ENCODE data around the gene NAV2. TPM values are rescaled to one million over a fixed set of nuclear protein-coding genes. Genes with fewer than 3 reads are reported as not detected.

Gene NAV2
- total and polyA plus RNA-seq, 11 donors: 7.6 to 46.5 (median 20.2) TPM

DNA sequence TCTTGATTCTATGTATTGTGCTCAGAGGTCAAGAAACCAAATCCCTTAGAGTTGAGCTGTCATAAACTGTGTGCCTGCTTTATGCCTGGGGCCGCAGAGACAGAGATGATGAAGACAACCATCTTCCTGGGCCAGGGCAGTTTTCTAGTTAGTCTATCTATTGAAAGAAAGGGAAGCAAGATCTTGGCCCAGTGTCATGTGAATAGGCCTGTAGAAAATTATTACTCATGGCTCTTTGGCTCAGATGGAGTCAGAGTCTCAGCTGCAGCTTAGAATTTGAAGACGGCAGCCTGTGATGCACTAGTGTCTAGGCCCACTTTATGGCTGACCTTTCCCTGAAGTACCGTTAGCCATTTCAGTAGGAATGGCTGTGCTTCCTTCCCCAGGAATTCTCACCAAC lies 335.6 kb downstream of the NAV2 start:
- intact Hi-C loops (cut with DNase I): loop anchor here in 5 of 10 donors (5.0 to 10.0 kb wide), 4 partner anchors 46 to 96 kb away; no protein-coding TSS in a partner anchor
- 35 to 77% (median 47%) methylated on average over 3 of the region's 3 CpGs for WGBS, 4 donors
- Histone ChIP-seq H3K27me3 (no peaks in the 10 kb centered on the region), H3K36me3 (peaks cover 0 to 38% (median 28%) of the 10 kb centered on the region in 9 donors), H3K9me3 (no peaks in the 10 kb centered on the region), H3K4me3 (peak overlapping the region; percentile 7 to 65 (median 48)), H3K4me1 (peaks cover 0 to 52% (median 15%) of the 10 kb centered on the region in 12 donors), H3K27ac (peak overlapping the region; percentile 69 to 96 (median 88))
- DNase-seq (no peak), ATAC-seq (peak in 2 of 4 donors; percentile 1 to 4)
- TF ChIP-seq, protein P1, sequence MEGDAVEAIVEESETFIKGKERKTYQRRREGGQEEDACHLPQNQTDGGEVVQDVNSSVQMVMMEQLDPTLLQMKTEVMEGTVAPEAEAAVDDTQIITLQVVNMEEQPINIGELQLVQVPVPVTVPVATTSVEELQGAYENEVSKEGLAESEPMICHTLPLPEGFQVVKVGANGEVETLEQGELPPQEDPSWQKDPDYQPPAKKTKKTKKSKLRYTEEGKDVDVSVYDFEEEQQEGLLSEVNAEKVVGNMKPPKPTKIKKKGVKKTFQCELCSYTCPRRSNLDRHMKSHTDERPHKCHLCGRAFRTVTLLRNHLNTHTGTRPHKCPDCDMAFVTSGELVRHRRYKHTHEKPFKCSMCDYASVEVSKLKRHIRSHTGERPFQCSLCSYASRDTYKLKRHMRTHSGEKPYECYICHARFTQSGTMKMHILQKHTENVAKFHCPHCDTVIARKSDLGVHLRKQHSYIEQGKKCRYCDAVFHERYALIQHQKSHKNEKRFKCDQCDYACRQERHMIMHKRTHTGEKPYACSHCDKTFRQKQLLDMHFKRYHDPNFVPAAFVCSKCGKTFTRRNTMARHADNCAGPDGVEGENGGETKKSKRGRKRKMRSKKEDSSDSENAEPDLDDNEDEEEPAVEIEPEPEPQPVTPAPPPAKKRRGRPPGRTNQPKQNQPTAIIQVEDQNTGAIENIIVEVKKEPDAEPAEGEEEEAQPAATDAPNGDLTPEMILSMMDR (IDR thresholded peaks at IDR 0.05): no peak
- no peak for TF ChIP-seq POLR2A (IDR thresholded peaks at IDR 0.05)

DNA sequence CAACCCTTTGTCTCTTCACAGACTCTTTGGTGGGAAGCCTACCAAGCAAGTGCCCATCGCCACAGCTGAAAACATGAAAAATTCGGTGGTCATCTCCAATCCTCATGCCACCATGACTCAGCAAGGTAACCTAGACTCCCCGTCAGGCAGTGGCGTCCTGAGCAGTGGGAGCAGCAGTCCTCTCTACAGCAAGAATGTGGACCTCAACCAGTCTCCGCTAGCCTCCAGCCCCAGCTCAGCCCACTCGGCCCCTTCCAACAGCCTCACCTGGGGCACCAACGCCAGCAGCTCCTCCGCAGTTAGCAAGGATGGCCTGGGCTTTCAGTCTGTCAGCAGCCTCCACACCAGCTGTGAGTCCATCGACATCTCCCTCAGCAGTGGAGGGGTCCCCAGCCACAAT lies 336.1 kb downstream of the NAV2 start:
- peak overlapping the region; percentile 69 to 96 (median 88) for H3K27ac ChIP-seq
- H3K4me1 ChIP-seq: peaks cover 0 to 48% (median 15%) of the 10 kb centered on the region in 12 donors
- DNase-seq (peak in 1 of 5 donors; percentile 33), ATAC-seq (peak; percentile 10 to 47 (median 22))
- TF ChIP-seq, protein P1 (IDR thresholded peaks at IDR 0.05): no peak
- no peak for TF ChIP-seq POLR2A (IDR thresholded peaks at IDR 0.05)
- H3K4me3 ChIP-seq: peak overlapping the region; percentile 7 to 65 (median 48)
- H3K36me3 ChIP-seq: peaks cover 0 to 43% (median 28%) of the 10 kb centered on the region in 9 donors
- intact Hi-C loops (cut with DNase I): loop anchor here in 5 of 10 donors (5.0 to 10.0 kb wide), 4 partner anchors 46 to 96 kb away; no protein-coding TSS in a partner anchor
- H3K9me3 ChIP-seq: no peaks in the 10 kb centered on the region
- H3K27me3 ChIP-seq: no peaks in the 10 kb centered on the region
- 52 to 70% (median 60%) methylated on average over 9 of the region's 9 CpGs for WGBS, 4 donors

DNA sequence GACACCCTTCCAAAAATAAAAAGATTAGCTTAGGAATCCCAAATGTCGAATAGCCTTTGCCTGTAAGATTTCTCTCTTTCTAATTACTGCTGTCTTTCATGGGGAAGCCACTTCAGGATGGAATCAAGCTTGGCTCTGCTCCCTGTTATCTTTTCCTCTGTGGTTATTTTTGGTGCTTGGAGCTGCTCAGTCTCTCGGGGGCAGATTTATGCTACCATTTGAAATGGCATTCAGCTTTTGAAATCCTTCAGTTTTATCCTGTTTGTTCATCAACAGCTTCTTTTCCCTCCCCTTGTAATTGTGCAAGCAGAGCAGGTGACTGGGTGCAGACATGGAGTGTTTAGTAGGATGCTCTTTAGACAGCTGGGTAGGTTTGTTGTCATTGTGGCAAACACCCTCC lies 336.6 kb downstream of the NAV2 start:
- Histone ChIP-seq H3K36me3 (peaks cover 0 to 42% (median 23%) of the 10 kb centered on the region in 9 donors), H3K27ac (peak overlapping the region; percentile 69 to 96 (median 88)), H3K27me3 (no peaks in the 10 kb centered on the region), H3K4me3 (peak overlapping the region; percentile 7 to 65 (median 48)), H3K4me1 (peaks cover 0 to 43% (median 15%) of the 10 kb centered on the region in 12 donors), H3K9me3 (no peaks in the 10 kb centered on the region)
- 6 to 15% (median 12%) methylated on average over 2 of the region's 2 CpGs for WGBS, 4 donors
- ATAC-seq (peak; percentile 56 to 63 (median 61)), DNase-seq (peak in 1 of 5 donors; percentile 31)
- TF ChIP-seq POLR2A (IDR thresholded peaks at IDR 0.05): no peak
- TF ChIP-seq, protein P1 (IDR thresholded peaks at IDR 0.05): no peak
- intact Hi-C loops (cut with DNase I): loop anchor here in 5 of 10 donors (5.0 to 10.0 kb wide), 4 partner anchors 47 to 97 kb away; no protein-coding TSS in a partner anchor

DNA sequence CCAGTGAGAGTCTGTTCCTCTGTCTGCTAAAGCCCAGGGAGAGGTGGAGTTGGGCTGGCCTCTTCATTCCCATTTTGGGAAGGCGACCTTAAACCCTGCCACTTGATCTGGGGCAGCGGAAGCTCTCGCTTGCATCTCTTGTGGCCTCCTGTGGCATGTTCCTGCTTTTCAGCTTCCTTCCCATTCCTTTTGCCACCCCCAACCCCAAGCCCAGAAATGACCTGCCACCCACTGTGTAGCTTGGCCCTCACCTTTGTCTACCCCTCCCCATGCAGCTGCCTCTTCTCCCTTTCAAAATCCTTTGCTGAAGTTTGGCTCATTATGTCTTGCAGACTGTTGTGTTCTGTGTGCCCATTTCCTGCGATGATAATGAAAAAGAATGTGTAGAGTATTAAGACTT lies 337.4 kb downstream of the NAV2 start:
- TF ChIP-seq POLR2A (IDR thresholded peaks at IDR 0.05): no peak
- TF ChIP-seq, protein P1 (IDR thresholded peaks at IDR 0.05): no peak
- DNase-seq (no peak), ATAC-seq (peak in 1 of 4 donors; percentile 8)
- Histone ChIP-seq H3K4me3 (no peak overlapping the region), H3K27me3 (no peaks in the 10 kb centered on the region), H3K27ac (peak overlapping the region in 11 of 12 donors; percentile 69 to 96 (median 89)), H3K4me1 (peaks cover 0 to 41% (median 16%) of the 10 kb centered on the region in 12 donors), H3K36me3 (peaks cover 0 to 42% (median 21%) of the 10 kb centered on the region in 9 donors), H3K9me3 (no peaks in the 10 kb centered on the region)
- intact Hi-C loops (cut with DNase I): no loop called here
- WGBS, 4 donors: 60 to 83% (median 74%) methylated on average over 4 of the region's 4 CpGs
